Heart left ventricle (tissue), 16 donors: ENCODE data around the gene SLC2A9. TPM values are rescaled to one million over a fixed set of nuclear protein-coding genes. Genes with fewer than 3 reads are reported as not detected.

Source experiments
- ATAC-seq, 4 donors: fragments of 200-7000 bp; cut with Tn5 transposase; one replicate each; pipeline ENCODE4 v1.9.1; 2020 to 2022; ENCODE audit warnings: moderate library complexity in 4 of 4, mild to moderate bottlenecking in 3 of 4, moderate number of reproducible peaks in 1 of 4
- DNase-seq, 5 donors: peaks; one replicate each; pipeline ENCODE4 v3.0.0-alpha.2; 2020
- H3K27ac ChIP-seq, 12 donors: fragments of 200-600 bp; sonication (generic) in 4 of 12; one replicate each; pipeline versions ENCODE4 v1.5.0 to v1.8.0; 2016 to 2022; ENCODE audit warnings: mild to moderate bottlenecking in 2 of 12
- H3K27me3 ChIP-seq, 9 donors: fragments of 200-600 bp; sonication (generic) in 2 of 9; one replicate each; pipeline versions ENCODE4 v1.5.1 to v1.8.0; 2016 to 2022; ENCODE audit warnings: mild to moderate bottlenecking in 3 of 9
- H3K36me3 ChIP-seq, 9 donors: fragments of 200-600 bp; sonication (generic) in 2 of 9; one replicate each; pipeline versions ENCODE4 v1.5.0 to v1.8.0; 2018 to 2022; ENCODE audit warnings: mild to moderate bottlenecking in 2 of 9
- H3K4me1 ChIP-seq, 12 donors: fragments of 200-600 bp; sonication (generic) in 4 of 12; one replicate each; pipeline versions ENCODE4 v1.5.0 to v1.8.0; 2016 to 2022; ENCODE audit warnings: mild to moderate bottlenecking in 3 of 12
- H3K4me3 ChIP-seq, 12 donors: fragments of 200-600 bp; sonication (generic) in 4 of 12; one replicate each; pipeline versions ENCODE4 v1.5.0 to v1.8.0; 2017 to 2022; ENCODE audit warnings: mild to moderate bottlenecking in 9 of 12, moderate library complexity in 4 of 12
- H3K9me3 ChIP-seq, 12 donors: fragments of 200-600 bp; sonication (generic) in 4 of 12; one replicate each; pipeline versions ENCODE4 v1.5.0 to v1.8.0; 2016 to 2022; ENCODE audit warnings: mild to moderate bottlenecking in 1 of 12
- CTCF ChIP-seq, 12 donors: fragments of 200-600 bp; sonication (generic) in 4 of 12; IDR thresholded peaks; one replicate each; pipeline versions ENCODE4 v1.5.0 to v1.8.0; 2018 to 2022; ENCODE audit warnings: antibody characterized with exemption in 12 of 12, mild to moderate bottlenecking in 5 of 12
- POLR2A ChIP-seq, 2 donors: fragments of 450-650 bp; IDR thresholded peaks; one replicate each; pipeline ENCODE4 v1.6.1; 2017; ENCODE audit warnings: antibody characterized with exemption in 2 of 2, mild to moderate bottlenecking in 2 of 2, moderate library complexity in 2 of 2
- WGBS, 4 donors: extraction: QIAGEN DNeasy Blood & Tissue Kit in 2 of 4; methylation state at CpG; one replicate each; pipeline versions ENCODE4 v1.1.5 to v1.1.7; 2013 to 2018; 5-methylcytosine and 5-hydroxymethylcytosine counted together
- intact Hi-C, 10 donors: fragments of 100-400 bp; cut with DNase I; formaldehyde crosslinking; loops; one replicate each; pipeline versions ENCODE4 v1.11.1 to v1.14.2; 2022
- polyA plus RNA-seq, 2 donors: library from polyadenylated mRNA; stranded (reverse); fragments of 200-250 nt; gene quantifications; one replicate each; pipeline ENCODE4 v1.2.3, GENCODE V29; 2013
- total RNA-seq, 9 donors: library from RNA; depleted of rRNA in 2 of 9; stranded (reverse); fragments of >200 nt in 2 of 9; fragmentation: NEBNext Ultra II Directional in 3 of 9; extraction: Animal tissue kit (Norgen Biotek cat#: 25700) in 3 of 9; gene quantifications; one replicate each; pipeline versions ENCODE4 v1.1.0 to v1.2.4, GENCODE V29; 2016 to 2023
- donor health status: ischemic (EF 13 %, LVEDD 7.1; RV severe dilation, severe dysfunction).
- donor health status: healthy with polysubstance abuse.
- donor health status: DM: no; HTN: yes; CAD: no.
- donor health status: DM: no; HTN: no; CAD: no.
- donor health status: ischemic (EF 25% LVEDD 6.9; RV normal size, moderate dysfunction).
- donor health status: ischemic (EF 25% LVEDD 5.7; RV mildly dilated, moderate dysfunction).
- donor health status: healthy.
- donor health status: DM: yes; HTN: yes; CAD: no.
- donor health status: ischemic (EF 35%, LVEDD 5.7; RV mildly dilated, moderate dysfunction).
- donor health status: nonischemic (EF 11% LVEDD 7.7; RV severe dilation, severe dysfunction).
- donor health status: DM: yes; HTN: yes; CAD: no.
- donor health status: PGD.
- donor health status: ischemic (EF 29% LVEDD 5.4; RV normal size, mild dysfunction).
- donor health status: nonischemic (EF 23%, LVEDD 6.1; RV moderate dilation, normal function).

The SLC2A9 gene
- total and polyA plus RNA-seq, 11 donors, result 1.6 to 15.1 (median 5.1) TPM

- WGBS, 4 donors, result 90 to 94% (median 92%) methylated on average over 2 of the region's 2 CpGs
- Histone ChIP-seq H3K27ac (peak overlapping the region in 1 of 12 donors; percentile 65), H3K27me3 (no peaks in the 10 kb centered on the region), H3K4me1 (peaks cover 0 to 14% (median 5%) of the 10 kb centered on the region in 12 donors), H3K9me3 (no peaks in the 10 kb centered on the region), H3K36me3 (no peaks in the 10 kb centered on the region), H3K4me3 (no peak overlapping the region)
- intact Hi-C loops, result no loop called here
- ATAC-seq (no peak), DNase-seq (no peak)
- TF ChIP-seq CTCF (IDR thresholded peaks at IDR 0.05) (no peak), POLR2A (IDR thresholded peaks at IDR 0.05) (no peak)
Observed at GRCh38 chr4:9946170-9946569, 75.1 kb downstream of the SLC2A9 start.

GRCh38 chr4:9944431-9945425 is 76.6 kb downstream of the SLC2A9 start:
- Histone ChIP-seq H3K36me3 (peaks cover 0 to 3% (median 0%) of the 10 kb centered on the region in 9 donors), H3K27ac (no peak overlapping the region), H3K4me1 (peaks cover 0 to 14% (median 5%) of the 10 kb centered on the region in 12 donors), H3K9me3 (no peaks in the 10 kb centered on the region), H3K27me3 (no peaks in the 10 kb centered on the region), H3K4me3 (no peak overlapping the region)
- intact Hi-C loops, result no loop called here
- WGBS, 4 donors, result 79 to 87% (median 84%) methylated on average over 13 of the region's 13 CpGs
- no peak for ATAC-seq
- no peak for TF ChIP-seq POLR2A (IDR thresholded peaks at IDR 0.05)
- TF ChIP-seq CTCF (IDR thresholded peaks at IDR 0.05), result no peak
- no peak for DNase-seq

GRCh38 chr4:9943761-9944160 is 77.5 kb downstream of the SLC2A9 start:
- 87 to 92% (median 88%) methylated on average over 9 of the region's 9 CpGs for WGBS, 4 donors
- TF ChIP-seq POLR2A (IDR thresholded peaks at IDR 0.05), result no peak
- no peak overlapping the region for H3K27ac ChIP-seq
- no peaks in the 10 kb centered on the region for H3K27me3 ChIP-seq
- H3K4me1 ChIP-seq, result peaks cover 0 to 14% (median 5%) of the 10 kb centered on the region in 12 donors
- ATAC-seq (no peak), DNase-seq (no peak)
- H3K9me3 ChIP-seq, result no peaks in the 10 kb centered on the region
- intact Hi-C loops, result no loop called here
- H3K4me3 ChIP-seq, result no peak overlapping the region
- H3K36me3 ChIP-seq, result peaks cover 0 to 3% (median 0%) of the 10 kb centered on the region in 9 donors

GRCh38 chr4:9942921-9943600 is 78.2 kb downstream of the SLC2A9 start:
- Histone ChIP-seq H3K27ac (no peak overlapping the region), H3K27me3 (no peaks in the 10 kb centered on the region), H3K36me3 (peaks cover 0 to 3% (median 0%) of the 10 kb centered on the region in 9 donors), H3K4me3 (no peak overlapping the region), H3K4me1 (peaks cover 0 to 14% (median 4%) of the 10 kb centered on the region in 12 donors), H3K9me3 (no peaks in the 10 kb centered on the region)
- DNase-seq, result no peak
- TF ChIP-seq CTCF (IDR thresholded peaks at IDR 0.05) (no peak), POLR2A (IDR thresholded peaks at IDR 0.05) (no peak)
- 86 to 96% (median 93%) methylated on average over 10 of the region's 10 CpGs for WGBS, 4 donors
- ATAC-seq, result no peak
- intact Hi-C loops, result no loop called here
